ENCODE measurements around the gene AKT2.
A peak's percentile ranks its signal among the peaks of the same experiment; 100 is the strongest.

The AKT2 gene

GRCh38 chr19:40228863-40229262 is 56.3 kb downstream of the AKT2 start:
- no peak overlapping the region for H3K4me3 ChIP-seq (ENCODE audit: severe bottlenecking)
- peaks cover 28% of the 10 kb centered on the region for H3K27me3 ChIP-seq (ENCODE audit: insufficient read depth, poor library complexity, severe bottlenecking)
- no peak overlapping the region for H3K27ac ChIP-seq (ENCODE audit: poor library complexity, severe bottlenecking)
- no peak for TF ChIP-seq CTCF (IDR thresholded peaks at IDR 0.05; ENCODE audit: poor library complexity, severe bottlenecking)
- DNase-seq (ENCODE audit: low spot score), result no peak
- no peaks in the 10 kb centered on the region for H3K36me3 ChIP-seq (ENCODE audit: low read depth)
- no peak for ATAC-seq (ENCODE audit: low read depth)
- no peaks in the 10 kb centered on the region for H3K9me3 ChIP-seq (ENCODE audit: severe bottlenecking)
- H3K4me1 ChIP-seq (ENCODE audit: insufficient read depth, poor library complexity, severe bottlenecking), result no peaks in the 10 kb centered on the region

GRCh38 chr19:40228346-40228745 is 56.8 kb downstream of the AKT2 start:
- Histone ChIP-seq H3K9me3 (ENCODE audit: severe bottlenecking) (no peaks in the 10 kb centered on the region), H3K27ac (ENCODE audit: poor library complexity, severe bottlenecking) (no peak overlapping the region), H3K4me3 (ENCODE audit: severe bottlenecking) (no peak overlapping the region), H3K36me3 (ENCODE audit: low read depth) (no peaks in the 10 kb centered on the region), H3K4me1 (ENCODE audit: insufficient read depth, poor library complexity, severe bottlenecking) (no peaks in the 10 kb centered on the region), H3K27me3 (ENCODE audit: insufficient read depth, poor library complexity, severe bottlenecking) (peaks cover 28% of the 10 kb centered on the region)
- TF ChIP-seq CTCF (IDR thresholded peaks at IDR 0.05; ENCODE audit: poor library complexity, severe bottlenecking), result no peak
- DNase-seq (ENCODE audit: low spot score) (no peak), ATAC-seq (ENCODE audit: low read depth) (no peak)

- H3K36me3 ChIP-seq (ENCODE audit: low read depth), result no peaks in the 10 kb centered on the region
- peaks cover 28% of the 10 kb centered on the region for H3K27me3 ChIP-seq (ENCODE audit: insufficient read depth, poor library complexity, severe bottlenecking)
- H3K27ac ChIP-seq (ENCODE audit: poor library complexity, severe bottlenecking), result no peak overlapping the region
- TF ChIP-seq CTCF (IDR thresholded peaks at IDR 0.05; ENCODE audit: poor library complexity, severe bottlenecking), result no peak
- ATAC-seq (ENCODE audit: low read depth) (no peak), DNase-seq (ENCODE audit: low spot score) (no peak)
- H3K9me3 ChIP-seq (ENCODE audit: severe bottlenecking), result no peaks in the 10 kb centered on the region
- H3K4me1 ChIP-seq (ENCODE audit: insufficient read depth, poor library complexity, severe bottlenecking), result no peaks in the 10 kb centered on the region
- H3K4me3 ChIP-seq (ENCODE audit: severe bottlenecking), result no peak overlapping the region
These were observed 59.5 kb downstream of the AKT2 start for GRCh38 chr19:40225440-40226305.

GRCh38 chr19:40224342-40225150 is 60.6 kb downstream of the AKT2 start:
- H3K4me1 ChIP-seq (ENCODE audit: insufficient read depth, poor library complexity, severe bottlenecking), result no peaks in the 10 kb centered on the region
- H3K36me3 ChIP-seq (ENCODE audit: low read depth), result no peaks in the 10 kb centered on the region
- no peak overlapping the region for H3K4me3 ChIP-seq (ENCODE audit: severe bottlenecking)
- H3K27me3 ChIP-seq (ENCODE audit: insufficient read depth, poor library complexity, severe bottlenecking), result peaks cover 28% of the 10 kb centered on the region
- DNase-seq (ENCODE audit: low spot score) (peak; percentile 60), ATAC-seq (ENCODE audit: low read depth) (no peak)
- H3K9me3 ChIP-seq (ENCODE audit: severe bottlenecking), result no peaks in the 10 kb centered on the region
- TF ChIP-seq CTCF (IDR thresholded peaks at IDR 0.05; ENCODE audit: poor library complexity, severe bottlenecking), result no peak
- H3K27ac ChIP-seq (ENCODE audit: poor library complexity, severe bottlenecking), result no peak overlapping the region
